GM12892 (cell line): ENCODE data around the gene COL6A5.

Experiments
- POLR2A ChIP-seq: IDR thresholded peaks from 2 replicates; pipeline ENCODE4 v1.6.1; 2011; ENCODE audit warnings: low read depth, low read length, control low read depth
- POLR2AphosphoS5 ChIP-seq: IDR thresholded peaks from 2 replicates; pipeline ENCODE4 v1.6.1; 2011; ENCODE audit warnings: low read depth, low read length, control low read depth
- TAF1 ChIP-seq: IDR thresholded peaks from 2 replicates; pipeline ENCODE4 v1.6.1; 2011; ENCODE audit warnings: low read depth, mild to moderate bottlenecking, control low read depth, low read length, borderline replicate concordance

GRCh38 chr3:130340766-130341165 lies 4.7 kb upstream of the COL6A5 start:
- no peak for TF ChIP-seq POLR2A
- no peak for TF ChIP-seq POLR2AphosphoS5
- no peak for TF ChIP-seq TAF1
